K562 (cell line): ENCODE results near the gene PRDM10.

ENCODE experiments used
- ARID3B ChIP-seq: fragments of 250-450 bp; sonication (Bioruptor Pico); IDR thresholded peaks from 2 replicates; pipeline ENCODE4 v1.4.0; 2020; ENCODE audit warnings: borderline replicate concordance
- FOXK1 ChIP-seq: sonication (generic); formaldehyde crosslinking; IDR thresholded peaks from 2 replicates; pipeline ENCODE4 v1.8.0; 2022; ENCODE audit warnings: missing genetic modification reagents, mild to moderate bottlenecking, borderline replicate concordance
- HNRNPUL1 ChIP-seq: fragments of 200-400 bp; formaldehyde crosslinking; IDR thresholded peaks from 2 replicates; pipeline ENCODE4 v1.6.1; 2017; ENCODE audit warnings: low read length
- MYC ChIP-seq, 2 experiments: fragments of 250-450 bp in 1 of 2; sonication (Bioruptor Pico) in 1 of 2; IDR thresholded peaks; 2 replicates each; pipeline versions ENCODE4 v1.5.1 to v1.6.1; 2012 to 2021; ENCODE audit warnings: low read depth in 2 of 2, borderline replicate concordance in 1 of 2, improper control_type of control experiment in 1 of 2, low read length in 1 of 2, mild to moderate bottlenecking in 1 of 2, moderate library complexity in 1 of 2
- TAF1 ChIP-seq: IDR thresholded peaks from 2 replicates; pipeline ENCODE4 v1.6.1; 2011; ENCODE audit warnings: mild to moderate bottlenecking, low read length, moderate library complexity; ENCODE audit not compliant: insufficient read depth, control insufficient read depth, severe bottlenecking; ENCODE audit errors: extremely low read depth

GRCh38 chr11:130006929-130007328 lies 4.3 kb upstream of the PRDM10 start:
- TF ChIP-seq HNRNPUL1 (no peak), FOXK1 (CRISPR knock-in tag) (no peak), MYC (IDR thresholded peaks at IDR 0.05; ENCODE audit: low read depth, low read length) (no peak), MYC (CRISPR knock-in tag; IDR thresholded peaks at IDR 0.05; ENCODE audit: borderline replicate concordance, low read depth) (no peak), TAF1 (no peak), ARID3B (CRISPR knock-in tag) (no peak)
